ENCODE data around the gene INPP5J. TPM values are rescaled to one million over a fixed set of nuclear protein-coding genes. Genes with fewer than 3 reads are reported as not detected.

The INPP5J gene
- total and polyA plus RNA-seq, 3 donors from 2014 or later = 5.2 to 17.2 (median 11.3) TPM

GRCh38 chr22:31127181-31127772, 4.5 kb downstream of the INPP5J start:
- intact Hi-C loops (cut with DNase I; ENCODE audit: low total_unique reads) = no loop called here
- H3K36me3 ChIP-seq (ENCODE audit: low read depth, missing control alignments) = no peaks in the 10 kb centered on the region
- H3K27ac ChIP-seq = no peak overlapping the region
- WGBS, 2 donors = 71 to 75% methylated on average over 19 of the region's 19 CpGs
- no peaks in the 10 kb centered on the region for H3K9me3 ChIP-seq
- peaks cover 4% of the 10 kb centered on the region for H3K4me1 ChIP-seq
- H3K27me3 ChIP-seq = no peaks in the 10 kb centered on the region
- no peak for DNase-seq
- no peak overlapping the region for H3K4me3 ChIP-seq
- TF ChIP-seq CTCF (IDR thresholded peaks at IDR 0.05) (no peak), POLR2A (IDR thresholded peaks at IDR 0.05) (no peak)

GRCh38 chr22:31128156-31128555, 5.4 kb downstream of the INPP5J start:
- Histone ChIP-seq H3K9me3 (no peaks in the 10 kb centered on the region), H3K27ac (no peak overlapping the region), H3K4me3 (no peak overlapping the region), H3K27me3 (no peaks in the 10 kb centered on the region), H3K36me3 (ENCODE audit: low read depth, missing control alignments) (no peaks in the 10 kb centered on the region), H3K4me1 (no peaks in the 10 kb centered on the region)
- no peak for DNase-seq
- TF ChIP-seq CTCF (IDR thresholded peaks at IDR 0.05) = no peak
- TF ChIP-seq POLR2A (IDR thresholded peaks at IDR 0.05) = no peak
- intact Hi-C loops (cut with DNase I; ENCODE audit: low total_unique reads) = no loop called here
- WGBS, 2 donors = 93 to 100% methylated on average over 4 to 7 of the region's 7 CpGs

GRCh38 chr22:31130873-31131272, 8.1 kb downstream of the INPP5J start:
- no peak overlapping the region for H3K27ac ChIP-seq
- no peak for DNase-seq
- TF ChIP-seq POLR2A (IDR thresholded peaks at IDR 0.05) (no peak), CTCF (IDR thresholded peaks at IDR 0.05) (no peak)
- H3K36me3 ChIP-seq (ENCODE audit: low read depth, missing control alignments) = no peaks in the 10 kb centered on the region
- WGBS, 2 donors = 91 to 96% methylated on average over 2 of the region's 2 CpGs
- H3K4me1 ChIP-seq = no peaks in the 10 kb centered on the region
- intact Hi-C loops (cut with DNase I; ENCODE audit: low total_unique reads) = no loop called here
- no peaks in the 10 kb centered on the region for H3K9me3 ChIP-seq
- H3K4me3 ChIP-seq = no peak overlapping the region
- H3K27me3 ChIP-seq = no peaks in the 10 kb centered on the region

GRCh38 chr22:31133911-31134310, 11.1 kb downstream of the INPP5J start:
- Histone ChIP-seq H3K27ac (no peak overlapping the region), H3K36me3 (ENCODE audit: low read depth, missing control alignments) (no peaks in the 10 kb centered on the region), H3K9me3 (no peaks in the 10 kb centered on the region), H3K27me3 (no peaks in the 10 kb centered on the region), H3K4me3 (no peak overlapping the region), H3K4me1 (no peaks in the 10 kb centered on the region)
- TF ChIP-seq CTCF (IDR thresholded peaks at IDR 0.05) (no peak), POLR2A (IDR thresholded peaks at IDR 0.05) (no peak)
- intact Hi-C loops (cut with DNase I; ENCODE audit: low total_unique reads) = no loop called here
- no peak for DNase-seq
- 92 to 93% methylated on average over 7 to 19 of the region's 19 CpGs for WGBS, 2 donors

GRCh38 chr22:31134688-31135087, 11.9 kb downstream of the INPP5J start:
- H3K36me3 ChIP-seq (ENCODE audit: low read depth, missing control alignments) = no peaks in the 10 kb centered on the region
- no peak for DNase-seq
- H3K27ac ChIP-seq = no peak overlapping the region
- H3K27me3 ChIP-seq = no peaks in the 10 kb centered on the region
- no peak overlapping the region for H3K4me3 ChIP-seq
- intact Hi-C loops (cut with DNase I; ENCODE audit: low total_unique reads) = no loop called here
- H3K4me1 ChIP-seq = no peaks in the 10 kb centered on the region
- WGBS, 2 donors = 89 to 90% methylated on average over 4 of the region's 4 CpGs
- no peaks in the 10 kb centered on the region for H3K9me3 ChIP-seq
- TF ChIP-seq CTCF (IDR thresholded peaks at IDR 0.05) = no peak
- TF ChIP-seq POLR2A (IDR thresholded peaks at IDR 0.05) = no peak

Measured in testis (tissue), 3 donors.